Measurements from ENCODE around the gene CCDC122.
A peak's percentile ranks its signal among the peaks of the same experiment; 100 is the strongest.

Gene CCDC122

DNA sequence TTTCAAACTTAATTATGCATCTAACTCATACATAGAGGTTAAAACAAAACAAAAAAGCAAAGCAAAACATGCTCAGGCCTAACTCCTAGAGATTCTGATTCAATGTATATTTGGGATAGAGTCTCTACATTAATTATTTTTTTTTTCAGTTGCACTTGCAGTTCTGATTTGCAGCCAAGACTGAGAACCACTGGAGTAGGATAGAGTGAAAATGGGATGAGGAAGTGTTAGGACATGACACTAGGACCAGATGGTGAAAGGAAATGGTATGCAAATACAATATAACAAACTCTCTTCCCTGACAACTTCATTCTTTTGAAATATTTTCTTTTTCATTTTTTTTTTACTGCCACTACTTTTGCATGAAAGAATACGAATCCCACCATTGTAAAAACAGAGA is 1.8 kb downstream of the CCDC122 start:
- peak; percentile 54 for DNase-seq (ENCODE audit: low read depth)

DNA sequence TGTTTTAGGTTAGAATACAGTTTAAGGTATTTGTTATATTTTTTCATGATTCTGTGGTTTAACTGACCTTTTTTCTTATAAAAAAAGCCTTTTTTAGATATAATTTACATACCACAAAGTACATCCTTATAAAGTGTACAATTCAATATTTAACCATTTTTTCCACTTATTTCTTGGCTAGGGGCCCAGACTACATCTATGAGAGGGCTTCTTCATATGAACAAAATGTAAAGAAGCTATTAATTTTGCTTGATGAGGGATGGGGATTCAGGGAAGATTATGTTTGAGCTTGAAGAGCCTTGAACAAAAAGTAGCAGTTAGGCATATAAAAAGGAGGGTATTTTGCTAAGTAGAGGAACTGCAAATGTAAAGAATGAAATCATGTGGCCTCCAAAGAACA is 2.2 kb downstream of the CCDC122 start:
- TF ChIP-seq, protein P1, sequence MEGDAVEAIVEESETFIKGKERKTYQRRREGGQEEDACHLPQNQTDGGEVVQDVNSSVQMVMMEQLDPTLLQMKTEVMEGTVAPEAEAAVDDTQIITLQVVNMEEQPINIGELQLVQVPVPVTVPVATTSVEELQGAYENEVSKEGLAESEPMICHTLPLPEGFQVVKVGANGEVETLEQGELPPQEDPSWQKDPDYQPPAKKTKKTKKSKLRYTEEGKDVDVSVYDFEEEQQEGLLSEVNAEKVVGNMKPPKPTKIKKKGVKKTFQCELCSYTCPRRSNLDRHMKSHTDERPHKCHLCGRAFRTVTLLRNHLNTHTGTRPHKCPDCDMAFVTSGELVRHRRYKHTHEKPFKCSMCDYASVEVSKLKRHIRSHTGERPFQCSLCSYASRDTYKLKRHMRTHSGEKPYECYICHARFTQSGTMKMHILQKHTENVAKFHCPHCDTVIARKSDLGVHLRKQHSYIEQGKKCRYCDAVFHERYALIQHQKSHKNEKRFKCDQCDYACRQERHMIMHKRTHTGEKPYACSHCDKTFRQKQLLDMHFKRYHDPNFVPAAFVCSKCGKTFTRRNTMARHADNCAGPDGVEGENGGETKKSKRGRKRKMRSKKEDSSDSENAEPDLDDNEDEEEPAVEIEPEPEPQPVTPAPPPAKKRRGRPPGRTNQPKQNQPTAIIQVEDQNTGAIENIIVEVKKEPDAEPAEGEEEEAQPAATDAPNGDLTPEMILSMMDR (conservative IDR thresholded peaks at IDR 0.05; ENCODE audit: low read length), result no peak
- no peak for DNase-seq (ENCODE audit: low read depth)
- no peak overlapping the region for H3K4me3 ChIP-seq (ENCODE audit: low read length)

More for the DNA sequence above, 1.8 kb downstream of the CCDC122 start:
- TF ChIP-seq, protein P1 (conservative IDR thresholded peaks at IDR 0.05; ENCODE audit: low read length), result no peak
- no peak overlapping the region for H3K4me3 ChIP-seq (ENCODE audit: low read length)

DNA sequence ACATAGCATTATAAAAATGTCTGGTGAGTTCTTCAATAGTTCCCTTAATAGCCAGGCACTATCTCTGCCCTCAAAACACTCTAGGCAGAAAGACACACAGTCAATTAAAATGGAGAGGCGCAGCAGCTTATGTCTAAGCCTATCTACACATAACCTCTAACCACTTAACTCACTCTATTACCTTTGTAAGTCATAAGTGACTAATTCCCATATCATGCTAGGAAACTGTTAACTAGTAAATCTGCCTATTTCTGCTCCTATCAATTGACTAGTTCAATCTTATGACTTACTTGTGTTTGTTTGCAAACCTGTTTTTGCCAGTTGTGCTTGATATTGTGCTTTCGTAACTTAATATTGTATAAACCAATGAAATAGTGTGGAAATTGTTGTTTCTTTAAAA is 3.2 kb downstream of the CCDC122 start:
- TF ChIP-seq, protein P1 (conservative IDR thresholded peaks at IDR 0.05; ENCODE audit: low read length), result no peak
- DNase-seq (ENCODE audit: low read depth), result no peak

DNA sequence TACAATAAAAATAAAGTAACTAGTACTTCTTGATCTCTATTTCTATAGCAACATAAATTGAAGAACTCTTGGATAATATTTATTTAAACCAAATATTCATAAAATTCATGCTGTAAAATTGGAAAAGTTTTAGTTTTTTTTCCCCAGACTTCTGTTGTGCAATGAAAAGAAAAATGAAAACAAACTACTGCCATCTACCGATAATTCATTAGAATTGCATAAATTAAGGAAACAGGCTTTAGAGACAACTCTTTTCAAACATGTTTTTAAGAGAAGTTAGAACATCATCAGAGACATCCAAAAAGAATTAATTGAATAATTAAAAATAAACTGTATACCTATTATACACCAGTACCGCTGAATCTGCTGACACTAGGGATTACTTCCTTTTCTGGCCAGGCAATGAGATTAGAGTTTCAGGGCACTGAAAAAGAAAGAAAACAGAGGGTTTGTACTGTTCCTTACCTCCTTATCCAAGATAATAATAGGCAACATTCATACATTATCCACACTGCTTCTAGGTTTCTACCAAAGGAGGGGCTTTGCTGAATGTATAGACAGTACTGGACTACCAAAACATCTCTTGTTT is 4.9 kb downstream of the CCDC122 start:
- TF ChIP-seq, protein P1 (conservative IDR thresholded peaks at IDR 0.05; ENCODE audit: low read length), result peak; percentile 64
- DNase-seq (ENCODE audit: low read depth), result peak; percentile 45
- H3K4me3 ChIP-seq (ENCODE audit: low read length), result no peak overlapping the region

More for the DNA sequence above, 3.2 kb downstream of the CCDC122 start:
- no peak overlapping the region for H3K4me3 ChIP-seq (ENCODE audit: low read length)

DNA sequence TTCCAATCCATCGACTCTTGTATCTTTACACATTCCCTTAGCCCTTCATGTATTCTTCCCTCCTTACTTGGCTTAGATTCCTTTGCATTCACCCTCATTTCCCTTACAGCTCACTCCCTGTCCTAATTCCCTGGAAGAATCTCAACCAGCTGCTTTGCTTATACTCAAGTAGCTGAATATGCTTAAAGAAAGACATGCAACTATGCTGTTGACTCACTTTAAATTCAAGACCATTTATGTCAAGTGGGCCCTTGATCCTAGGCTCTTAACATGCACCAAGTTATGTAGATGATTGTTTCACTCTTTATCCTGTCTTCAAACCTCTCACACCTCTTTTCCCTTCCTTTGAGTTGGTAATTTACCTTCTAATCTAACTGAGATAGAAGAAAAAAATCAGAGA is 7.4 kb downstream of the CCDC122 start:
- no peak overlapping the region for H3K4me3 ChIP-seq (ENCODE audit: low read length)
- peak; percentile 23 for DNase-seq (ENCODE audit: low read depth)
- TF ChIP-seq, protein P1 (conservative IDR thresholded peaks at IDR 0.05; ENCODE audit: low read length), result no peak

DNA sequence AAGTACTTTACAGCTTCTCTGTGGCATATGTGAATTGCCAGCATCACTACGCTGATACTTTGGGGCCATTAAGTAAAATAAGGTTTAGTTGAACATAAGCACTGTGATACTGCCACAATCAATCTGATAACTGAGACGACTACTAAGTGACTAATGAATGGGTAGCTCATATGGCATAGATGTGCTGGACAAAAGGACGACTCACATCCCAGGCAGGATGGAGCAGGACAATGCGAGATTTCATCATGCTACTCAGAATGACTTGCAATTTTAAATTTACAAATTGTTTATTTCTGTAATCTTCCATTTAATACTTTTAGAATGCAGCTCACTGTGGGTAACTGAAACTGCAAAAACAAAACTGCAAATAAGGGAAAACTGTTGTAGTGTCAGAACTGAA is 13.6 kb downstream of the CCDC122 start:
- DNase-seq (ENCODE audit: low read depth), result peak; percentile 74
- TF ChIP-seq, protein P1 (conservative IDR thresholded peaks at IDR 0.05; ENCODE audit: low read length), result no peak
- no peak overlapping the region for H3K4me3 ChIP-seq (ENCODE audit: low read length)

DNA sequence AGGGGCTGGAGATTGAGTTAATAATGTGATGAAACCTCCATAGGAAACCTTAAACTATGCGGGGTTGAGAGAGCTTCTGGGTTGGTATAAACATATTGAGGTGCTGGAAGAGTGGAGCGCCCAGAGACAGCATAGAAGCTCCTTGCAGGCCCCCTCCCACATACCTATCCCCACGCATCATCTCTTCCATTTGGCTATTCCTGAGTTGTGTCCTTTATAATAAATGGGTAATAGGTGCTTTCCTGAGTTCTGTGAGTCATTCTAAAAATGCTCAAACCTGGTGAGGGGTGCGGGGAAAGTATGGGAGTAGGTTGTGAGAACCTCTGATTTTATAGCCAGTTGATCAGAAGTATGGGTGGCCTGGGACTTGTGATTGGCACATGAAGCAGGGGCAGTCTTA is 14.6 kb downstream of the CCDC122 start:
- no peak for DNase-seq (ENCODE audit: low read depth)
- TF ChIP-seq, protein P1 (conservative IDR thresholded peaks at IDR 0.05; ENCODE audit: low read length), result no peak
- no peak overlapping the region for H3K4me3 ChIP-seq (ENCODE audit: low read length)
